Measurements from ENCODE around the gene MN1.

The MN1 gene

DNA sequence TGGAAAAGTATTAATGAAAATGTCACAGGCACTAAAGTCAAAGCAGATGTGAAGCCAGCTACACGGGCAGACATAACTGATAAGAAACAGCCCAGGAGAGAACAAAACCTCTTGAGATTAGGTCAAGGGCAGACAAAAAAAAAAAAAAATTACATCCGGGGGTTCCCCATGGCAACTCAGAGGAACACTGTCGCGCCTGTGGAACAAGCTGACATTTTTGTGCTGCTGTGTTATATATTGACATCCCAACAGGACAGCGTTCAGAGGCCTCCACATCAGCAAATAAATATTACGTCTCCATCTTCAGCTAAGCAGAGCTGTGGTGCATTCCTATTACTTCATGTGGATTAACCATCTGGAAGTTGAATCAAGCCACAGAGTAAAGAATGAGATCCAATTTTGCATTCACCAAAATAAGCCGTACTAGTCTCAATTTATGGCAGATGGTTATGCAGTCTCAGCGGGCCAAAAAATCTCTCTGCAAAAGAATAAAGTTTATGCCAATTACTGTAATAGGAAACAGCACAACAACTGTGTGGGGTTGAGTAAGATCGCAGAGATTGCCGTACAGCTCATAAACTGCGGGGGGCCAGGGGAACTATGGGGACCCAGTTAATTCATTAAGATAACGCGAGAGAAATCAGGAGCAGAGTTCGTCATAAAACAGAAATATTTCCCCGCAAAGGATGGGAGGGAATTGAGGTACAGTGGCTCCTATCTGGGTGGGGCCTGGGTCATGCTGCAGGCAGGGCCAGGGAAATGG, 41.3 kb upstream of the MN1 start:
- TF ChIP-seq ZNF565 (CRISPR knock-in tag; conservative IDR thresholded peaks at IDR 0.05; ENCODE audit: low read depth) (no peak), TCF4 (CRISPR knock-in tag; IDR thresholded peaks at IDR 0.05; ENCODE audit: borderline replicate concordance) (peak; percentile 45; the same call in 1 of the 2 replicates)
- ATAC-seq = peak; percentile 21; the same call in 2 of the 3 replicates

DNA sequence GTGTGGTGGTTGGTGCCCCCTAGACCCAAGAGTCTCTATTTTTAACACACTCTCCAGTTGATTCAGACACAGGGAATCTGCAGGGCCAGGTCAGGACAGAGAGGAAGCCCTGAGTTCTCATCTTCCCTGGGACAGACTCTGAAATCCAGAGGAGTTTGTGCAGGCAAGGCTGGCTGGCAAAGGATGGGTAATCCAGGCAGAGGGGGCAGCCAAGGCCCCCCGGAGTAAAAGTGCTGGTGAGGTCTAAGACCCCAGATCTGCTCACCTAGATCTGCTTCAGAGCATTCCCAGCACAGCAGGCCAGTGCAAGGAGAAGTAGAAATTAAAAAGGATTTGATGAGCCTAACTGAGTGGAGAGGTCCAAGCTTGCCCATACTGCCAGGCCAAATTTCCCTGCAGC, 40.6 kb upstream of the MN1 start:
- TF ChIP-seq, protein P1, sequence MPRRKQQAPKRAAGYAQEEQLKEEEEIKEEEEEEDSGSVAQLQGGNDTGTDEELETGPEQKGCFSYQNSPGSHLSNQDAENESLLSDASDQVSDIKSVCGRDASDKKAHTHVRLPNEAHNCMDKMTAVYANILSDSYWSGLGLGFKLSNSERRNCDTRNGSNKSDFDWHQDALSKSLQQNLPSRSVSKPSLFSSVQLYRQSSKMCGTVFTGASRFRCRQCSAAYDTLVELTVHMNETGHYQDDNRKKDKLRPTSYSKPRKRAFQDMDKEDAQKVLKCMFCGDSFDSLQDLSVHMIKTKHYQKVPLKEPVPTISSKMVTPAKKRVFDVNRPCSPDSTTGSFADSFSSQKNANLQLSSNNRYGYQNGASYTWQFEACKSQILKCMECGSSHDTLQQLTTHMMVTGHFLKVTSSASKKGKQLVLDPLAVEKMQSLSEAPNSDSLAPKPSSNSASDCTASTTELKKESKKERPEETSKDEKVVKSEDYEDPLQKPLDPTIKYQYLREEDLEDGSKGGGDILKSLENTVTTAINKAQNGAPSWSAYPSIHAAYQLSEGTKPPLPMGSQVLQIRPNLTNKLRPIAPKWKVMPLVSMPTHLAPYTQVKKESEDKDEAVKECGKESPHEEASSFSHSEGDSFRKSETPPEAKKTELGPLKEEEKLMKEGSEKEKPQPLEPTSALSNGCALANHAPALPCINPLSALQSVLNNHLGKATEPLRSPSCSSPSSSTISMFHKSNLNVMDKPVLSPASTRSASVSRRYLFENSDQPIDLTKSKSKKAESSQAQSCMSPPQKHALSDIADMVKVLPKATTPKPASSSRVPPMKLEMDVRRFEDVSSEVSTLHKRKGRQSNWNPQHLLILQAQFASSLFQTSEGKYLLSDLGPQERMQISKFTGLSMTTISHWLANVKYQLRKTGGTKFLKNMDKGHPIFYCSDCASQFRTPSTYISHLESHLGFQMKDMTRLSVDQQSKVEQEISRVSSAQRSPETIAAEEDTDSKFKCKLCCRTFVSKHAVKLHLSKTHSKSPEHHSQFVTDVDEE (CRISPR knock-in tag; IDR thresholded peaks at IDR 0.05) = no peak
- TF ChIP-seq, protein P2, sequence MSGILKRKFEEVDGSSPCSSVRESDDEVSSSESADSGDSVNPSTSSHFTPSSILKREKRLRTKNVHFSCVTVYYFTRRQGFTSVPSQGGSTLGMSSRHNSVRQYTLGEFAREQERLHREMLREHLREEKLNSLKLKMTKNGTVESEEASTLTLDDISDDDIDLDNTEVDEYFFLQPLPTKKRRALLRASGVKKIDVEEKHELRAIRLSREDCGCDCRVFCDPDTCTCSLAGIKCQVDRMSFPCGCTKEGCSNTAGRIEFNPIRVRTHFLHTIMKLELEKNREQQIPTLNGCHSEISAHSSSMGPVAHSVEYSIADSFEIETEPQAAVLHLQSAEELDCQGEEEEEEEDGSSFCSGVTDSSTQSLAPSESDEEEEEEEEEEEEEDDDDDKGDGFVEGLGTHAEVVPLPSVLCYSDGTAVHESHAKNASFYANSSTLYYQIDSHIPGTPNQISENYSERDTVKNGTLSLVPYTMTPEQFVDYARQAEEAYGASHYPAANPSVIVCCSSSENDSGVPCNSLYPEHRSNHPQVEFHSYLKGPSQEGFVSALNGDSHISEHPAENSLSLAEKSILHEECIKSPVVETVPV (CRISPR knock-in tag; IDR thresholded peaks at IDR 0.05) = no peak
- TF ChIP-seq BACH2 (CRISPR knock-in tag; IDR thresholded peaks at IDR 0.05; ENCODE audit: borderline replicate concordance) (no peak), ZFP30 (CRISPR knock-in tag; IDR thresholded peaks at IDR 0.05) (no peak), GLIS3 (CRISPR knock-in tag; IDR thresholded peaks at IDR 0.05) (no peak), ZNF565 (CRISPR knock-in tag; conservative IDR thresholded peaks at IDR 0.05; ENCODE audit: low read depth) (no peak), CSDC2 (CRISPR knock-in tag; IDR thresholded peaks at IDR 0.05) (no peak), ZNF8 (CRISPR knock-in tag; IDR thresholded peaks at IDR 0.05) (no peak), ZFP3 (CRISPR knock-in tag; IDR thresholded peaks at IDR 0.05) (no peak), ISL1 (CRISPR knock-in tag; IDR thresholded peaks at IDR 0.05) (no peak), PPARA (CRISPR knock-in tag; IDR thresholded peaks at IDR 0.05; ENCODE audit: borderline replicate concordance) (no peak), RARB (CRISPR knock-in tag; IDR thresholded peaks at IDR 0.05) (no peak), ZC3H10 (CRISPR knock-in tag; IDR thresholded peaks at IDR 0.05) (no peak), TCF4 (CRISPR knock-in tag; IDR thresholded peaks at IDR 0.05; ENCODE audit: borderline replicate concordance) (no peak), ARNTL (CRISPR knock-in tag; IDR thresholded peaks at IDR 0.05; ENCODE audit: borderline replicate concordance, low read depth) (no peak), TOX (CRISPR knock-in tag; IDR thresholded peaks at IDR 0.05; ENCODE audit: borderline replicate concordance) (no peak), OSR1 (CRISPR knock-in tag; IDR thresholded peaks at IDR 0.05) (no peak)
- TF ChIP-seq, protein P3, sequence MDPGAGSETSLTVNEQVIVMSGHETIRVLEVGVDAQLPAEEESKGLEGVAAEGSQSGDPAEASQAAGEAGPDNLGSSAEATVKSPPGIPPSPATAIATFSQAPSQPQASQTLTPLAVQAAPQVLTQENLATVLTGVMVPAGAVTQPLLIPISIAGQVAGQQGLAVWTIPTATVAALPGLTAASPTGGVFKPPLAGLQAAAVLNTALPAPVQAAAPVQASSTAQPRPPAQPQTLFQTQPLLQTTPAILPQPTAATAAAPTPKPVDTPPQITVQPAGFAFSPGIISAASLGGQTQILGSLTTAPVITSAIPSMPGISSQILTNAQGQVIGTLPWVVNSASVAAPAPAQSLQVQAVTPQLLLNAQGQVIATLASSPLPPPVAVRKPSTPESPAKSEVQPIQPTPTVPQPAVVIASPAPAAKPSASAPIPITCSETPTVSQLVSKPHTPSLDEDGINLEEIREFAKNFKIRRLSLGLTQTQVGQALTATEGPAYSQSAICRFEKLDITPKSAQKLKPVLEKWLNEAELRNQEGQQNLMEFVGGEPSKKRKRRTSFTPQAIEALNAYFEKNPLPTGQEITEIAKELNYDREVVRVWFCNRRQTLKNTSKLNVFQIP (CRISPR knock-in tag; IDR thresholded peaks at IDR 0.05; ENCODE audit: borderline replicate concordance, low read depth) = no peak
- TF ChIP-seq, protein P4, sequence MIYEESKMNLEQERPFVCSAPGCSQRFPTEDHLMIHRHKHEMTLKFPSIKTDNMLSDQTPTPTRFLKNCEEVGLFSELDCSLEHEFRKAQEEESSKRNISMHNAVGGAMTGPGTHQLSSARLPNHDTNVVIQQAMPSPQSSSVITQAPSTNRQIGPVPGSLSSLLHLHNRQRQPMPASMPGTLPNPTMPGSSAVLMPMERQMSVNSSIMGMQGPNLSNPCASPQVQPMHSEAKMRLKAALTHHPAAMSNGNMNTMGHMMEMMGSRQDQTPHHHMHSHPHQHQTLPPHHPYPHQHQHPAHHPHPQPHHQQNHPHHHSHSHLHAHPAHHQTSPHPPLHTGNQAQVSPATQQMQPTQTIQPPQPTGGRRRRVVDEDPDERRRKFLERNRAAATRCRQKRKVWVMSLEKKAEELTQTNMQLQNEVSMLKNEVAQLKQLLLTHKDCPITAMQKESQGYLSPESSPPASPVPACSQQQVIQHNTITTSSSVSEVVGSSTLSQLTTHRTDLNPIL (CRISPR knock-in tag; IDR thresholded peaks at IDR 0.05; ENCODE audit: low read depth) = no peak
- TF ChIP-seq, protein P5, sequence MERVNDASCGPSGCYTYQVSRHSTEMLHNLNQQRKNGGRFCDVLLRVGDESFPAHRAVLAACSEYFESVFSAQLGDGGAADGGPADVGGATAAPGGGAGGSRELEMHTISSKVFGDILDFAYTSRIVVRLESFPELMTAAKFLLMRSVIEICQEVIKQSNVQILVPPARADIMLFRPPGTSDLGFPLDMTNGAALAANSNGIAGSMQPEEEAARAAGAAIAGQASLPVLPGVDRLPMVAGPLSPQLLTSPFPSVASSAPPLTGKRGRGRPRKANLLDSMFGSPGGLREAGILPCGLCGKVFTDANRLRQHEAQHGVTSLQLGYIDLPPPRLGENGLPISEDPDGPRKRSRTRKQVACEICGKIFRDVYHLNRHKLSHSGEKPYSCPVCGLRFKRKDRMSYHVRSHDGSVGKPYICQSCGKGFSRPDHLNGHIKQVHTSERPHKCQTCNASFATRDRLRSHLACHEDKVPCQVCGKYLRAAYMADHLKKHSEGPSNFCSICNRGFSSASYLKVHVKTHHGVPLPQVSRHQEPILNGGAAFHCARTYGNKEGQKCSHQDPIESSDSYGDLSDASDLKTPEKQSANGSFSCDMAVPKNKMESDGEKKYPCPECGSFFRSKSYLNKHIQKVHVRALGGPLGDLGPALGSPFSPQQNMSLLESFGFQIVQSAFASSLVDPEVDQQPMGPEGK (CRISPR knock-in tag; IDR thresholded peaks at IDR 0.05; ENCODE audit: borderline replicate concordance) = no peak
- peak; percentile 9; the same call in 1 of the 3 replicates for ATAC-seq

DNA sequence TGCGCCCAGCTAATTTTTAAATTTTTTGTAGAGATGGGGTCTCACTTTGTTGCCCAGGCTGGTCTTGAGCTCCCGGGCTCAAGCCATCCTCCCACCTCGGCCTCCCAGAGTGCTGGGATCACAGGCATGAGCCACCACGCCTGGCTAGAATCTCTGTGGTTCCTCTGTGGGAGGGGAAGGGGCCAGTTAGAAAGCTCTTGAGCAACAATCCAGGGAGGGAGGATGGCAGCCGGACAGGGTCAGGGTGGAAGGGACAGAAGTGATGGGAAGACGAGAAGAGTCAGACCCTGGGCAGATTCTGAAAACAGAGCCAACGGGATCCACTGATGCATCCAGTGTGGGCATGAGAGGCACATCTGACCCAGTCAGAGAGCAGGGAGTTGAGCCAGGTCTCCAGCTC, 38.9 kb upstream of the MN1 start:
- ATAC-seq = no peak

More for the DNA sequence above, 38.9 kb upstream of the MN1 start:
- TF ChIP-seq ZNF565 (CRISPR knock-in tag; conservative IDR thresholded peaks at IDR 0.05; ENCODE audit: low read depth) (no peak), OSR1 (CRISPR knock-in tag; IDR thresholded peaks at IDR 0.05) (no peak)

Measured in SK-N-SH treated with all-trans-retinoic acid at 6 μM for 48 hours (cell line).